Subcutaneous abdominal adipose tissue (tissue), 5 donors: ENCODE data around the gene RNPS1.

Experiments used
- H3K27ac ChIP-seq: one replicate; pipeline ENCODE4 v1.7.0; 2013; ENCODE audit warnings: low read depth, mild to moderate bottlenecking, inconsistent platforms, low read length, moderate library complexity
- H3K27me3 ChIP-seq, 5 donors: one replicate each; pipeline ENCODE4 v1.7.0; 2013; ENCODE audit warnings: low read length in 5 of 5, inconsistent platforms in 1 of 5; ENCODE audit not compliant: control insufficient read depth in 5 of 5, insufficient read depth in 4 of 5
- H3K36me3 ChIP-seq, 5 donors: one replicate each; pipeline ENCODE4 v1.7.0; 2013; ENCODE audit warnings: low read length in 5 of 5; ENCODE audit not compliant: control insufficient read depth in 5 of 5, insufficient read depth in 5 of 5
- H3K4me1 ChIP-seq, 5 donors: one replicate each; pipeline ENCODE4 v1.7.0; 2013; ENCODE audit warnings: low read length in 5 of 5, mild to moderate bottlenecking in 3 of 5, moderate library complexity in 1 of 5; ENCODE audit not compliant: control insufficient read depth in 5 of 5, insufficient read depth in 5 of 5
- H3K4me3 ChIP-seq, 5 donors: one replicate each; pipeline ENCODE4 v1.7.0; 2013; ENCODE audit warnings: low read length in 5 of 5, low read depth in 1 of 5
- H3K9ac ChIP-seq, 5 donors: one replicate each; pipeline ENCODE4 v1.7.0; 2013; ENCODE audit warnings: low read length in 5 of 5, mild to moderate bottlenecking in 4 of 5, moderate library complexity in 3 of 5
- H3K9me3 ChIP-seq, 5 donors: one replicate each; pipeline ENCODE4 v1.7.0; 2013; ENCODE audit warnings: low read length in 5 of 5; ENCODE audit not compliant: control insufficient read depth in 5 of 5
- donor health status: healthy.
- donor health status: healthy.
- donor health status: healthy.
- donor health status: healthy.
- donor health status: healthy.

RNPS1 gene

DNA sequence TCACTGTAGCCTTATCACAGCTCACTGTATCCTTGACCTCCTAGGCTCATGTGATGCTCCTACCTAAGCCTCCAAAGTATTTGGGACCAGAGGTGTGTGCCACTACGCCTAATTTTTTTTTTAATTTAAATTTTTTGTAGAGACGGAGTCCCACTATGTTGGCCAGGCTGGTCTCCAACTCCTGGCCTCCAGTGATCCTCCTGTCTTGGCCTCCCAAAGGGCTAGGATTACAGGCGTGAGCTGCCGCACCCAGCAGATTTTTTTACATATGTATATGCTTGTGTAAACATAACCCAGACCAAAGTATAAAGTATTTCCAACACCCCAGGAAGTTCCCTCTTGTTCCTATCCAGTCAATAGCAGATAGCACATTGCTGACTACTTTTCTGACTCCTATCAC lies 51.6 kb downstream of the RNPS1 start:
- Histone ChIP-seq H3K27ac (no peak overlapping the region), H3K4me1 (peaks cover 6 to 31% (median 22%) of the 10 kb centered on the region in 5 donors), H3K36me3 (peaks cover 0 to 8% (median 0%) of the 10 kb centered on the region in 5 donors), H3K27me3 (no peaks in the 10 kb centered on the region), H3K9ac (no peak overlapping the region), H3K4me3 (no peak overlapping the region), H3K9me3 (no peaks in the 10 kb centered on the region)

DNA sequence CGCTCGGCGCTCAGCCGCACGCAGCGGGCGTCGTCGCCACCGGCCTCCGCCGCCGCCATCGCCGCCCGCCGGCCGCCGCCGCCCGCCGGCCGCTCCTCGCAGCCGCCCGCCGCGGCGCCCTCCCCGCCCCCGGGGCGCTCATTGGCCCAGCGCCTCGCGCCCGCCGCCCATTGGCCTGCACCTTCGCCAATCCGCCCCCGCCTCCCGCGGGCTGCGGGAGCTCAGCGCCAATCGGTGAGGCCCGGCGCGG lies 53.3 kb downstream of the RNPS1 start, which contains the start of gene PGP:
Gene PGP (minus strand): TSS at position 122 of the 250 bp plus-strand sequence. CDS start 63 bp downstream, at position 59.
- Histone ChIP-seq H3K27me3 (no peaks in the 10 kb centered on the region), H3K36me3 (peaks cover 0 to 18% (median 7%) of the 10 kb centered on the region in 5 donors), H3K4me1 (peaks cover 6 to 31% (median 22%) of the 10 kb centered on the region in 5 donors), H3K9ac (peak within 1 kb of the TSS in 4 of 5 donors; percentile 72 to 85 (median 78)), H3K4me3 (peak within 1 kb of the TSS; percentile 80 to 88 (median 83)), H3K9me3 (no peaks in the 10 kb centered on the region), H3K27ac (peak within 1 kb of the TSS; percentile 83)

- Histone ChIP-seq H3K4me1 (peaks cover 6 to 31% (median 22%) of the 10 kb centered on the region in 5 donors), H3K27me3 (no peaks in the 10 kb centered on the region), H3K27ac (no peak overlapping the region), H3K9me3 (no peaks in the 10 kb centered on the region), H3K4me3 (peak overlapping the region; percentile 63 to 88 (median 79)), H3K9ac (peak overlapping the region in 4 of 5 donors; percentile 72 to 85 (median 74)), H3K36me3 (peaks cover 0 to 23% (median 12%) of the 10 kb centered on the region in 5 donors)
Measured at GRCh38 chr16:2213817-2214718, 53.9 kb downstream of the RNPS1 start.

DNA sequence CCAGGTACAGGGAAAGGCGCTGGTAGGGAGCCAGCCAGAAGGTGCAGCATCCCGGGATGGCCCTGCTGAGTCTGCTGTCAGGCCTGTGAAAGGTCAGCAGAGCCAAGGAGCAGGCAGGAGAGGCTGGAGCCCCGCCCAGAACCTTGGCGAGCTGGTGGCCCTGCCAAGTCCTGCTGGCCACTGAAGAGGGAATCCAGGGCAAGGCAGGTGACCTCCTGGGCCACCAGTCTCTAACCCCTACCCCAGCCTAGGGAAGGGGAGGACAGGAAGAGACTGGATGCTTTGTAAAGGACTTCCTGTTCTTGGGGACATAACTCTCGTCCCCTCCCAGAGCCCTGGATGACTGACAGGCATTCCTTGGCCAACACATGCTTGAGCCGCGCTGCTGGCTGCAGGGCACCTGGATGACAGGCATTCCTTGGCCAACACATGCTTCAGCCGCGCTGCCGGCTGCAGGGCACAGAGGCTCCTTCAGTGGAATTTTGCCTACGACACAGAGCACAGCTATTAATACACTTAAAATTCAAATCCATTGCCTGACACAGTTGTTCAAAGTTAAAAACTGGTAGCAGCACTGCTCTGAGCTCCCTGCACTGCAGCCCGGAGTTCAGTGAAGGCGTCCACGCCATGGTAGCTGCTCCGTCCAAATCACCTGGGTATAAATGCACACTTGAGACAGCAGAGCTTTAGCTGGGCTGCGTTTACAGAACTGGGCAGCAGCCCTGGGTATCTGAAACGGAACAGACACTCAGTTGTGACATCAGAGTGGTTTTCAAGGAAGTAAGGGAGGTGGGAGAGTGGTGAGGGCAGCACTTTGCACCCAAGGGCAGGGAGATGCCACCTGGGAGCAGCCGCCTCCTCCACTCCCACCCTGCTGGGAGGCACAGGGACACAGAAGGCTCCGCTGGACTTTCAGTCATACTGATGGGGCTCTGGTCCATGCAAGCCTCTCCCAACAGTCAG lies 55.3 kb downstream of the RNPS1 start:
- peak overlapping the region in 3 of 5 donors; percentile 17 to 79 (median 22) for H3K4me3 ChIP-seq
- H3K27me3 ChIP-seq: no peaks in the 10 kb centered on the region
- peaks cover 0 to 38% (median 26%) of the 10 kb centered on the region in 5 donors for H3K36me3 ChIP-seq
- no peaks in the 10 kb centered on the region for H3K9me3 ChIP-seq
- peak overlapping the region in 4 of 5 donors; percentile 22 to 85 (median 65) for H3K9ac ChIP-seq
- H3K4me1 ChIP-seq: peaks cover 6 to 31% (median 22%) of the 10 kb centered on the region in 5 donors
- no peak overlapping the region for H3K27ac ChIP-seq

DNA sequence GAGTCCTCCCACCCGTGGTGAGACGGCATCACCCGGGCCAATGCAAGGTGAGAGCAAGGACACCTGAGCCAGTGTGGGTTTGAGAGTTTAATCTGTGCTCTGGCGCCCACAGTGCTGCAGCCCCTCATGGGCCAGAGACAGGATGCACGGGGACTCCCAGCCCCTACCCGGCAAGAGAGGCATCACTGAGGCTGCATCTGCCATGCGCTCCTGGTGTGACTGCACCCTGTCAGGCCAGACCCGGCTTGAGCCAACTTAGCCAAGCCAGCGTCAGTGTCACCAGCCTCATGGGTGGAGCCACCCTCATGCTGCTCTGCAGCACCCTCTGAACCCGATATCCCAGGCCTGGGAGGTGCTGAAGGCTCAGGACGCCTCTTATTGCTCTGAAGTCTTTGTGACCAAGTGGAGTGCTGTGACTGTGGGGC lies 56.0 kb downstream of the RNPS1 start:
- peaks cover 6 to 32% (median 25%) of the 10 kb centered on the region in 5 donors for H3K4me1 ChIP-seq
- H3K9me3 ChIP-seq: no peaks in the 10 kb centered on the region
- H3K9ac ChIP-seq: no peak overlapping the region
- H3K27me3 ChIP-seq: no peaks in the 10 kb centered on the region
- H3K27ac ChIP-seq: no peak overlapping the region
- peaks cover 0 to 45% (median 31%) of the 10 kb centered on the region in 5 donors for H3K36me3 ChIP-seq
- H3K4me3 ChIP-seq: no peak overlapping the region

DNA sequence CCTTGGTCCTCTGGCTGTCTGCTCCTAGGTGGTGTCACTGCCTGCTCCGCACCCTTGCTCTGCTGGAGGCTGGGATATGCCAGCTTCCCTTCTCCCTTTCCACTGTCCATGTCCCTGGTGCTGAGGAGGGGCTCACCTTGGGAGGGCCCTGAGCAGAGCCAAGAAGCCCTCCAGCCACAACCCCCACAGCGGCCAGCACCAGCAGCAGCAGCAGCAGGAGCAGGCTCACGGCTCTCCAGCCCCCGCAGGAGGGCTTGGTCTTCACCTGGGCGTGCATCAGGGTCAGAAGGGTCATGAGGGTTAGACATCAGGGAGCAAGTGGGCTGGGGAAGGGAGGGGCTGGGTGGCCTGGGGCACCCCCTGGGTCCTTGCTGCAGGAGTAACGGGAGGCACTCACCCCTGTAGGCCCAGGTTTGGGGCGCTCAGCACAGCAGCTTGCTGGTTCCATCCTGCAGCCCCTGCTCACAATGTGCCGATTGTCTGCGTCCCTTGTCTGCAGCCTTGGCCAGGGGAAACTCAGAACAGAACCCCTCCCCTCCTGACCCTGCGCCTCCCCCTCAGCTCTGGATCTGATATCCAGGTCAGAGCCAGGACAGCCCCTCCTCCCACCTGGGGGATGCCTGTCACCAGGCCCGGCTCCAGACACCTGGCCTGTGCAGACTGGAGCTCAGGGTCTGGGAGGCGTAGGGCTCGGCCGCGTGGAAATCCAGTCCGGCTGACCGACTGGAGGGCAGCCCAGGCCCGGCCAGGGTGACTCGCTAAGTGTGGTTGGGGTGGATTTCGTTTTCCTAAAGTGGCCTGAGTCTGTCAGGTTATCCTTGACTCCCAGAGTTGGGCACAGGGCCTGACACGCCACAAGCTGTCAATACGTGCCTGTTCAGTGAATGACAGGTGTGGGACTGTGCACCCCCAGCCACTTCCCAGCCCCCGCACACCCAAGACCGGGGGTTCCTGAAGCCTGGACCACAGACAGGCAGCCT lies 57.2 kb downstream of the RNPS1 start, which contains the start of gene BRICD5:
Gene BRICD5 (minus strand): TSS at position 478 of the 980 bp plus-strand sequence. CDS start 30 bp downstream, at position 448.
- no peak within 1 kb of the TSS for H3K4me3 ChIP-seq
- no peaks in the 10 kb centered on the region for H3K27me3 ChIP-seq
- H3K4me1 ChIP-seq: peaks cover 10 to 45% (median 37%) of the 10 kb centered on the region in 5 donors
- H3K36me3 ChIP-seq: peaks cover 0 to 48% (median 31%) of the 10 kb centered on the region in 5 donors
- no peak within 1 kb of the TSS for H3K27ac ChIP-seq
- H3K9ac ChIP-seq: no peak within 1 kb of the TSS
- H3K9me3 ChIP-seq: no peaks in the 10 kb centered on the region

DNA sequence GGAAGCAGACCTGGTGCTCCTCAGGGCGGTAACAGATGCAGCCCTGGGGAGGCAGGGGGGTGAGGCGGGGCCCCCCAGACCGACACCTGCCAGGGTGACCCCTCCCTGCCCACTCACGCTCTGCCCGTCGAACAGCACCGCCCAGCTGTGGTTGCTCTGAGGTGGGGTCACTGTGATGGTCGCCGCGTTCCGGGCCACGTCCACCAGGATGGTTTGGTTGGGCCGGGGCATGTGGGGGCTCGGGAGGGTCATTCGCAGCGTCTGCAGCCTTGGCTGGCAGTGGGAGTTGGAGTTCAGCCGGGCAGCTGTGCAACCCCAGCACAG lies 58.0 kb downstream of the RNPS1 start:
- Histone ChIP-seq H3K4me3 (no peak overlapping the region), H3K4me1 (peaks cover 10 to 41% (median 38%) of the 10 kb centered on the region in 5 donors), H3K27ac (no peak overlapping the region), H3K9me3 (no peaks in the 10 kb centered on the region), H3K27me3 (no peaks in the 10 kb centered on the region), H3K9ac (no peak overlapping the region), H3K36me3 (peaks cover 0 to 48% (median 31%) of the 10 kb centered on the region in 5 donors)

DNA sequence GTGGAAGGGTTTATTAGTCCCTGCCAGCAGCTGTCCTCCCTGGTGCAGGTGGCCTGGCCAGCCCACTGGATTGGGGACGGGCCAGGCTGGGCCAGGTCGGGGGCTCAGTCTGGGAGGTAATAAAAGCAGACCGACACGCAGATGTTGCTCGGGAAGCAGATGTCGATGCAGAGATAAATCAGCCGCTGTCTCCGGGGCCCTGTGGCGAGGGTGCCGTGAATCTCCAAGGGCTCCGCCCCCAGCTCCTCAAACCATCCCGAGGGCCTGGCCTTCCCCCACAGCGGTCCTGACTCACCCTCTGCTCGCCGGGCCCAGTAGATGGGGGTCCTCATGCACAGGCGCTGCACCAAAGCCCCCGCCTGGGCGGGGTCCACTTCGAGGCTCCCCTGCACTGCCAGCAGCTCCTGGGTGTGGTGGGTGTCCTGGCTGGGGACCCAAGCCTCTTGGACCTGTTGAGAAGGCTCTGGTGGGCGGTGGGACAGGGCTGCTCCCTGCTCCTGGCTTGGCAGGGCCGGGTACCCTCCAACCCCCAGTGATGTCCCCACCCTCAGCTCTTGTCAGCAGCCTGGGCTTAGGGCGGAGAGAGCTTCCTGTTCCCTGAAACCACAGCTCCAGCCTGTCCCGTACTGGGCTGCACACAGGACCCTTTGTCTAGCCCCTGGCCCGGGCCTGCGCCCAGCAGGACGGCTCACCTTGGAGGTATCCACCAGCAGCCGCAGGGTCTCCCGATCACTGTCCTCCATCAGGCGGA lies 58.5 kb downstream of the RNPS1 start:
- H3K27me3 ChIP-seq: no peaks in the 10 kb centered on the region
- H3K4me3 ChIP-seq: no peak overlapping the region
- H3K4me1 ChIP-seq: peaks cover 12 to 46% (median 42%) of the 10 kb centered on the region in 5 donors
- no peak overlapping the region for H3K9ac ChIP-seq
- no peak overlapping the region for H3K27ac ChIP-seq
- no peaks in the 10 kb centered on the region for H3K9me3 ChIP-seq
- H3K36me3 ChIP-seq: peaks cover 0 to 48% (median 31%) of the 10 kb centered on the region in 5 donors
